WERI-Rb-1 (cell line): ENCODE measurements around the gene RPS6KA3.
"Not testable (repeated sequence)": the region's sequence is repeated elsewhere in the genome, so short reads cannot be mapped to it uniquely, and the experiment has no call there.

ENCODE experiments used
- DNase-seq: peaks from one replicate; pipeline ENCODE4 v3.0.0-alpha.2; 2020
- H3K27ac ChIP-seq: fragments of 250-450 bp; sonication (Bioruptor Pico); 2 replicates; pipeline ENCODE4 v1.5.1; 2020; ENCODE audit warnings: mild to moderate bottlenecking, moderate library complexity
- H3K27me3 ChIP-seq: fragments of 250-450 bp; sonication (Bioruptor Pico); 2 replicates; pipeline ENCODE4 v1.5.1; 2021; ENCODE audit warnings: mild to moderate bottlenecking, low read depth, moderate library complexity; ENCODE audit not compliant: insufficient read depth, severe bottlenecking
- H3K36me3 ChIP-seq: fragments of 250-450 bp; sonication (Bioruptor Pico); 2 replicates; pipeline ENCODE4 v1.5.1; 2020; ENCODE audit warnings: mild to moderate bottlenecking, moderate library complexity
- H3K4me3 ChIP-seq: 2 replicates; pipeline ENCODE4 v1.5.1; 2011; ENCODE audit warnings: low read depth, mild to moderate bottlenecking, control low read depth, low read length
- H3K9me3 ChIP-seq: fragments of 250-450 bp; sonication (Bioruptor Pico); 2 replicates; pipeline ENCODE4 v1.5.1; 2021; ENCODE audit warnings: mild to moderate bottlenecking, moderate library complexity; ENCODE audit not compliant: severe bottlenecking
- CTCF ChIP-seq: IDR thresholded peaks from 2 replicates; pipeline ENCODE4 v1.5.1; 2011; ENCODE audit warnings: low read depth, mild to moderate bottlenecking, control low read depth, inconsistent platforms, low read length

The RPS6KA3 gene

DNA sequence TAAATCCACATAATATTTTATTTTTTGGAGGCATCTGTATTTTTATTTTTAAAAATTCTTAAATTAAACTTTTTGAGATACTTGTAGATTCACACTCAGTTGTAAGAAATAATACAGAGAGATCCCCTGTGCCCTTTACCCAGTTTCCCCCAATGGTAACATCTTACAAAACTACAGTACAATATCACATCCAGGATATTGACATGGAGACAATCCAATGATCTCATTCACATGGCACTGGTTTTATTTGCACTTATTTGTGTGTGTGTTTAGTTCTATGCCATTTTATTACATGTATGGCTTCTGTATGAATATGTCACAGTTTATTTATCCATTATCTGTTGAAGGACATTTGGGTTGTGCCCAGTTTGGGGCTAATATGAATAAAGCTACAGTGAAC lies 89.6 kb downstream of the RPS6KA3 start:
- H3K36me3 ChIP-seq, result no peaks in the 10 kb centered on the region
- H3K4me3 ChIP-seq, result no peak overlapping the region
- peaks cover 7% of the 10 kb centered on the region for H3K27me3 ChIP-seq
- no peak for TF ChIP-seq CTCF
- no peaks in the 10 kb centered on the region for H3K9me3 ChIP-seq
- no peak overlapping the region for H3K27ac ChIP-seq
- DNase-seq, result no peak

DNA sequence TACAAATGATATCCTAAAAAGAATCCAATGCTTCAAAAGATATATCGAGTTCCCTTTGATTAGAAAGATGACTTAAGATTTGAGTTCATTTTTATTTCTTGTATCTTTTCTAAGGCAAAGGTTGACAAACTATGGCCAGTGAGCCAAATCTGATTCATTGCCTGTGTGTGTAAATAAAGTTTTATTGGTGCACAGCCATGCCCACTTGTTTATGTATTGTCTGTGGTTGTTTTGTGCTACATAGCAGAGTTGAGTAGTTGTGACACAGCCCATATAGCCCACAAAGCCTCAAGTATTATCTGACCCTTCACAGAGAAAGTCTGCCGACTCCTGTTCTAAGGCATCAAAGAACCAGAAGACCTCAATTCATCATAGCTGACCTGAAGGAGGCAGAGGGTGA lies 92.9 kb downstream of the RPS6KA3 start:
- peaks cover 4% of the 10 kb centered on the region; the same call in 1 of the 2 replicates for H3K36me3 ChIP-seq
- H3K9me3 ChIP-seq, result no peaks in the 10 kb centered on the region
- no peak for TF ChIP-seq CTCF
- DNase-seq, result no peak
- no peak overlapping the region for H3K4me3 ChIP-seq
- peaks cover 7% of the 10 kb centered on the region for H3K27me3 ChIP-seq
- no peak overlapping the region for H3K27ac ChIP-seq

DNA sequence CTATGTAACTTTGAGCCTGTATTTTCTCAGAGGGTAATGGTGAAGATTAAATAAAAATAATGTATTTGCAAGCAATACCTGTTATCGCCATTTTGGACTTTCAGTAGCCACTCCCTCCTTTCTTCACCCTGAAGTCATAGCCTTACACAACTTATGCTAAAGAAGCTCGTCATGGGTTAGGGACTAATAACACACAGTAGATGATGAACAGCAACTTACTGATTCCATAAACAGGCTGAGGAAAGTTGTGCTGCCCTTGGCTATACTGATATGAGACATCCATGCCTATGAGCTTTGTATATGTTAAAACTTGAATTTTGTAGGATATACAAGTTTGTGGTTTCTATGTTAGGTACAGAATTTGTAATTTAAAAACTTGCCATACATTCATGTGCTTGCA lies 93.4 kb downstream of the RPS6KA3 start:
- no peak overlapping the region for H3K27ac ChIP-seq
- peaks cover 4% of the 10 kb centered on the region; the same call in 1 of the 2 replicates for H3K36me3 ChIP-seq
- no peak for DNase-seq
- TF ChIP-seq CTCF, result no peak
- H3K27me3 ChIP-seq, result peaks cover 7% of the 10 kb centered on the region
- no peaks in the 10 kb centered on the region for H3K9me3 ChIP-seq
- H3K4me3 ChIP-seq, result no peak overlapping the region

DNA sequence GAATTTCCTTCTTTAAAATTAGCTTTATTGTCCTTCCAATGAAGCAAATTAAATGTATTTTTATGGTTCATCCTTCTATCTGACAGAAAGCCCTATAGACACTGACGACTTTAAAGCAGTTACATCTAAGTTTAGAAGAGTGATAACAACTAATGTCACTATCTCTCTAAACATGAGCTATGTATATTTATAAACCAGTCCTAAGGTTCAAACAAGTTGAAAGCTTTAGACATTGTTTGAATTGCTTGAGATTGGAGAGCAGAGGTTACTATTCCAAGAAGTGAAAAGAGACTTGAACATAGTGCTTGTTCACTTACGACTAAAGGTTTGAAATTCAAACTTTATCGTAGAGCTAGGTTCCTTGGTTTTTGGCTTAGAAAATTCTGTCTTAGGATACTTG lies 94.8 kb downstream of the RPS6KA3 start:
- Histone ChIP-seq H3K27me3 (peaks cover 11% of the 10 kb centered on the region), H3K4me3 (no peak overlapping the region), H3K27ac (no peak overlapping the region), H3K36me3 (peaks cover 4% of the 10 kb centered on the region; the same call in 1 of the 2 replicates), H3K9me3 (no peaks in the 10 kb centered on the region)
- TF ChIP-seq CTCF, result no peak
- no peak for DNase-seq

DNA sequence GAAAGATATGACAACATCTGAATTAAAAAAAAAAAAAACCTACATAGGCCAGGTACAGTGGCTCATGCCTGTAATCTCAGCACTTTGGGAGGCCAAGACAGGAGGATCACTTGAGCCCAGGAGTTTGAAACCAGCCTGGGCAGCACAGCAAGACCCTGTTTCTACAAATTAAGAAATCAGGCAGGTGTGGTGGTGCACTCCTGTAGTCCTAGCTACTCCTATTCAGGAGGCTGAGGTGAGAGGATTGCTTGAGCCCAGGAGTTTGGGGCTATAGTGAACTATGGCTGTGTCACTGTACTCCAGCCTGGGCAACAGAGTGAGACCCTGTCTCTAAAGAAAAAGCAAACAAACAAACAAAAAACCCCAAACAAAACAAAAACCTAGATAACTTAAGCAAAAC lies 104.2 kb downstream of the RPS6KA3 start:
- not testable (repeated sequence) for H3K36me3 ChIP-seq

DNA sequence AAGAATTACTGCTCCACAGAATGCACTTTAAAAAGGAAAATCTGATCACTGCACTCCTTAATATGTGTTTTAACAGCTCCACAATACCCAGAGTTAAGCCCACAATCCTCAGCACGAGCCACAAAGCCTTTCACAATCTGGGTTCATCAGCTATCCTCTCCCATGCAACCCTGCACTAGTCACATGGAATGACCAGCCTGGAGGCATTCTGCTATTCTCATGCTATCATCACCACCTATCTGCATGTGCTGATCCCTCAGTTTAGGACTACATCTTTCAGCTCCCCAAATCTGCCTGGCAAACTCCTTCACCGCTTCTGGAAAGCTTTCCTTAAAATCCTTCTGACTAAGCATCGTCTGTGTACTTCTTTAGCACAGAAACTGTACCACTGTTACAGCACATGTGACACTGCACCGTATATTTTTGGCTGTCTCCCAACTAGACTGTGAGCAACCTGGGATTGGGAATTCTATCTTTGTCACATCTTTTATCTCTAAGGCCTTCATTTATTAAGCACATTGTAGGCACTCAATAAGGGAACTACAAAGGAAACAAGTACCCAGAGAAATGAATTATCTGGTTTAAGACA lies 106.8 kb downstream of the RPS6KA3 start:
- no peak for DNase-seq
- Histone ChIP-seq H3K36me3 (no peaks in the 10 kb centered on the region), H3K9me3 (no peaks in the 10 kb centered on the region), H3K27me3 (peaks cover 11% of the 10 kb centered on the region), H3K27ac (no peak overlapping the region), H3K4me3 (no peak overlapping the region)
- TF ChIP-seq CTCF, result no peak

More for the DNA sequence above, 104.2 kb downstream of the RPS6KA3 start:
- H3K27me3 ChIP-seq, result peaks cover 13% of the 10 kb centered on the region
- not testable (repeated sequence) for H3K9me3 ChIP-seq, H3K4me3 ChIP-seq, DNase-seq, H3K27ac ChIP-seq
